Measurements from ENCODE around the gene ZNF488.

GRCh38 chr10:47331954-47332353 lies 52.1 kb downstream of the ZNF488 start:
- TF ChIP-seq CTCF (IDR thresholded peaks at IDR 0.05): no peak
- TF ChIP-seq POLR2A (IDR thresholded peaks at IDR 0.05): no peak

Data from ovary (tissue), 3 donors.